Measurements from ENCODE around the gene AWAT2. TPM values are rescaled to one million over a fixed set of nuclear protein-coding genes. Genes with fewer than 3 reads are reported as not detected.

The AWAT2 gene
- total and polyA plus RNA-seq, 7 donors: 0.60 TPM; not detected in 6

- intact Hi-C loops (cut with DNase I): no loop called here
- DNase-seq: no peak
- peaks cover 0 to 13% (median 0%) of the 10 kb centered on the region in 4 donors for H3K4me1 ChIP-seq
- no peaks in the 10 kb centered on the region for H3K36me3 ChIP-seq
- no peak overlapping the region for H3K4me3 ChIP-seq
- 93 to 94% methylated on average over 2 of the region's 2 CpGs for WGBS, 2 donors
- H3K9me3 ChIP-seq: no peaks in the 10 kb centered on the region
- H3K27ac ChIP-seq: peak overlapping the region in 1 of 4 donors; percentile 7
- no peak for TF ChIP-seq CTCF (IDR thresholded peaks at IDR 0.05)
- TF ChIP-seq EP300 (IDR thresholded peaks at IDR 0.05): no peak
- TF ChIP-seq POLR2A (IDR thresholded peaks at IDR 0.05): no peak
- TF ChIP-seq POLR2AphosphoS5 (IDR thresholded peaks at IDR 0.05): no peak
- H3K27me3 ChIP-seq: no peaks in the 10 kb centered on the region
These were observed 54.2 kb downstream of the AWAT2 start for GRCh38 chrX:69995362-69996112.

- Histone ChIP-seq H3K27ac (peak overlapping the region in 1 of 4 donors; percentile 23), H3K9me3 (no peaks in the 10 kb centered on the region), H3K4me3 (no peak overlapping the region), H3K27me3 (no peaks in the 10 kb centered on the region), H3K36me3 (no peaks in the 10 kb centered on the region), H3K4me1 (peaks cover 0 to 13% (median 0%) of the 10 kb centered on the region in 4 donors)
- TF ChIP-seq EP300 (IDR thresholded peaks at IDR 0.05) (no peak), POLR2AphosphoS5 (IDR thresholded peaks at IDR 0.05) (no peak), POLR2A (IDR thresholded peaks at IDR 0.05) (no peak), CTCF (IDR thresholded peaks at IDR 0.05) (no peak)
- no peak for DNase-seq
- intact Hi-C loops (cut with DNase I): no loop called here
These were observed 56.2 kb downstream of the AWAT2 start for GRCh38 chrX:69993494-69993893.

- H3K4me1 ChIP-seq: peaks cover 0 to 13% (median 0%) of the 10 kb centered on the region in 4 donors
- intact Hi-C loops (cut with DNase I): no loop called here
- H3K4me3 ChIP-seq: no peak overlapping the region
- H3K36me3 ChIP-seq: no peaks in the 10 kb centered on the region
- no peaks in the 10 kb centered on the region for H3K9me3 ChIP-seq
- WGBS, 2 donors: 92 to 96% methylated on average over 3 of the region's 3 CpGs
- TF ChIP-seq CTCF (IDR thresholded peaks at IDR 0.05) (no peak), POLR2AphosphoS5 (IDR thresholded peaks at IDR 0.05) (no peak), POLR2A (IDR thresholded peaks at IDR 0.05) (no peak), EP300 (IDR thresholded peaks at IDR 0.05) (no peak)
- no peaks in the 10 kb centered on the region for H3K27me3 ChIP-seq
- no peak overlapping the region for H3K27ac ChIP-seq
- DNase-seq: no peak
These were observed 58.1 kb downstream of the AWAT2 start for GRCh38 chrX:69991685-69992084.

Small RNA genes lying within 50 kb of the gene (small RNA-seq; reads per million reads assigned to genes)
- 0.11 to 0.73 (median 0.36) reads per million in 3 donors for gene MIR676

Other genes starting within 250 kb of the AWAT2 start
- gene OTUD6A, start 12.5 kb upstream of the AWAT2 start, total RNA-seq: not detected
- gene OTUD6A, start 12.5 kb upstream of the AWAT2 start, polyA plus RNA-seq: not detected
- gene IGBP1, start 83.5 kb upstream of the AWAT2 start, total RNA-seq: 100 to 1,000 TPM in 1 of 4 donors, 10 to 100 TPM in 3; 71.5 to 100 (median 85.0) TPM
- 100 to 1,000 TPM in 2 of 3 donors, 10 to 100 TPM in 1; 69.7 to 126 (median 114) TPM for gene IGBP1, start 83.5 kb upstream of the AWAT2 start, polyA plus RNA-seq
- gene DGAT2L6, start 127.5 kb upstream of the AWAT2 start, total RNA-seq: not detected
- not detected for gene DGAT2L6, start 127.5 kb upstream of the AWAT2 start, polyA plus RNA-seq
- gene AWAT1, start 184.7 kb upstream of the AWAT2 start, total RNA-seq: not detected
- not detected for gene AWAT1, start 184.7 kb upstream of the AWAT2 start, polyA plus RNA-seq
- gene P2RY4, start 210.3 kb upstream of the AWAT2 start, total RNA-seq: 1 to 10 TPM in 1 of 4 donors, under 1 TPM in 2, not detected in 1; 0.27 to 1.7 (median 0.33) TPM
- gene P2RY4, start 210.3 kb upstream of the AWAT2 start, polyA plus RNA-seq: under 1 TPM; 0.44 to 0.60 (median 0.46) TPM
- gene ARR3, start 218.4 kb upstream of the AWAT2 start, total RNA-seq: not detected
- under 1 TPM in 2 of 3 donors, not detected in 1; 0.25 to 0.60 TPM for gene ARR3, start 218.4 kb upstream of the AWAT2 start, polyA plus RNA-seq
- gene RAB41, start 232.2 kb upstream of the AWAT2 start, total RNA-seq: not detected
- under 1 TPM in 1 of 3 donors, not detected in 2; 0.10 TPM for gene RAB41, start 232.2 kb upstream of the AWAT2 start, polyA plus RNA-seq
- 10 to 100 TPM; 21.2 to 32.8 (median 25.6) TPM for gene PDZD11, start 240.0 kb upstream of the AWAT2 start, total RNA-seq
- gene PDZD11, start 240.0 kb upstream of the AWAT2 start, polyA plus RNA-seq: 100 to 1,000 TPM in 1 of 3 donors, 10 to 100 TPM in 2; 55.4 to 115 (median 93.7) TPM
- under 1 TPM; 0.16 to 0.55 (median 0.45) TPM for gene KIF4A, start 240.2 kb upstream of the AWAT2 start, total RNA-seq
- 1 to 10 TPM in 2 of 3 donors, under 1 TPM in 1; 0.60 to 5.5 (median 2.1) TPM for gene KIF4A, start 240.2 kb upstream of the AWAT2 start, polyA plus RNA-seq